K562 (cell line): Measurements from ENCODE around the gene MBD5. TPM values are rescaled to one million over a fixed set of nuclear protein-coding genes. Genes with fewer than 3 reads are reported as not detected.

ENCODE experiments used
- FOXA1 ChIP-seq: fragments of 450-650 bp; IDR thresholded peaks from 2 replicates; pipeline ENCODE4 v1.6.1; 2016; ENCODE audit warnings: mild to moderate bottlenecking, borderline replicate concordance
- GATA2 ChIP-seq: sonication (generic); formaldehyde crosslinking; IDR thresholded peaks from 2 replicates; pipeline ENCODE4 v1.4.0; 2020; ENCODE audit warnings: mild to moderate bottlenecking, missing genetic modification reagents
- HINFP ChIP-seq: fragments of 450-650 bp; conservative IDR thresholded peaks from 2 replicates; pipeline ENCODE4 v1.6.1; 2016; ENCODE audit warnings: missing genetic modification characterization, low read depth, mild to moderate bottlenecking, control low read depth, missing compliant biosample characterization
- ILK ChIP-seq: fragments of 450-650 bp; IDR thresholded peaks from 2 replicates; pipeline ENCODE4 v1.6.1; 2016; ENCODE audit warnings: missing genetic modification characterization, low read depth, mild to moderate bottlenecking, missing compliant biosample characterization, moderate library complexity, borderline replicate concordance
- JUND ChIP-seq, 2 experiments: IDR thresholded peaks; 2 replicates in 1 of 2; 3 replicates in 1 of 2; pipeline ENCODE4 v1.6.1; 2011; ENCODE audit warnings: borderline replicate concordance in 2 of 2, low read depth in 2 of 2, low read length in 2 of 2, improper control_type of control experiment in 1 of 2, missing biosample characterization in 1 of 2, missing genetic modification characterization in 1 of 2, missing genetic modification reagents in 1 of 2
- MED1 ChIP-seq: sonication (generic); formaldehyde crosslinking; IDR thresholded peaks from 2 replicates; pipeline ENCODE4 v1.8.1; 2023; ENCODE audit warnings: missing genetic modification reagents, borderline replicate concordance
- REST ChIP-seq, 2 experiments: fragments of 450-650 bp; formaldehyde crosslinking in 1 of 2; IDR thresholded peaks; 2 replicates each; pipeline versions ENCODE4 v1.4.0 to v1.6.1; 2014 to 2020; ENCODE audit warnings: mild to moderate bottlenecking in 2 of 2, borderline replicate concordance in 1 of 2, low read depth in 1 of 2
- SFPQ ChIP-seq: fragments of 200-400 bp; formaldehyde crosslinking; IDR thresholded peaks from 2 replicates; pipeline ENCODE4 v1.6.1; 2017; ENCODE audit warnings: mild to moderate bottlenecking, low read depth, low read length, moderate library complexity
- ZEB2 ChIP-seq: fragments of 450-650 bp; IDR thresholded peaks from 2 replicates; pipeline ENCODE4 v1.6.1; 2016
- ZNF282 ChIP-seq: sonication (generic); formaldehyde crosslinking; IDR thresholded peaks from 2 replicates; pipeline ENCODE4 v1.8.1; 2023; ENCODE audit warnings: missing genetic modification reagents
- polyA plus RNA-seq, 8 experiments: library from polyadenylated mRNA; depleted of rRNA in 4 of 8; stranded (reverse) in 5 of 8; unstranded in 3 of 8; fragments of >200 nt; fragmentation: Nextera tagmentation in 2 of 8; fragmentation: Illumina TruSeq in 1 of 8; extraction: Ambion mirVana in 2 of 8; extraction: Trizol in 1 of 8; gene quantifications; 2 replicates each; pipeline versions ENCODE4 v1.2.1 to v1.2.3, GENCODE V29; 2011 to 2014; ENCODE audit warnings: inconsistent platforms in 1 of 8, missing spikeins in 1 of 8
- total RNA-seq, 7 experiments: library from RNA; depleted of rRNA in 6 of 7; stranded (reverse); fragments of >200 nt in 6 of 7; fragmentation: Illumina TruSeq in 2 of 7; extraction: Trizol in 2 of 7; gene quantifications; 2 replicates each; pipeline versions ENCODE4 v1.2.1 to v1.2.3, GENCODE V29; 2011 to 2021; ENCODE audit warnings: low replicate concordance in 1 of 7

The MBD5 gene
- total and polyA plus RNA-seq, 9 of the 15 experiments (the other 6 are each of a cell fraction or from before 2014, with no cell fraction given) = 3.4 to 14.5 (median 9.0) TPM

- TF ChIP-seq REST (IDR thresholded peaks at IDR 0.05; ENCODE audit: borderline replicate concordance) (no peak), REST (CRISPR knock-in tag; IDR thresholded peaks at IDR 0.05; ENCODE audit: low read depth) (no peak), ILK (no peak), ZNF282 (CRISPR knock-in tag) (no peak), JUND (IDR thresholded peaks at IDR 0.05; ENCODE audit: borderline replicate concordance, low read depth, low read length) (no peak), JUND (tag; IDR thresholded peaks at IDR 0.05; ENCODE audit: borderline replicate concordance, low read depth, low read length) (no peak), FOXA1 (no peak), HINFP (tag) (no peak), SFPQ (no peak), ZEB2 (no peak), MED1 (CRISPR knock-in tag) (no peak), GATA2 (CRISPR knock-in tag) (no peak)
Observed at GRCh38 chr2:148545390-148546256, 524.7 kb downstream of the MBD5 start (continued).
